H9 (cell line): ENCODE results near the gene SETD3. TPM values are rescaled to one million over a fixed set of nuclear protein-coding genes. Genes with fewer than 3 reads are reported as not detected.

ENCODE experiments used
- DNase-seq: peaks from one replicate; pipeline ENCODE4 v3.0.0-alpha.2; 2017
- H2AFZ ChIP-seq: one replicate; pipeline ENCODE4 v1.6.1; 2013; ENCODE audit warnings: mild to moderate bottlenecking, low read length, control low read depth, moderate library complexity
- H2AK5ac ChIP-seq: 2 replicates; pipeline ENCODE4 v1.6.1; 2013; ENCODE audit warnings: low read length, control low read depth, mixed read lengths; ENCODE audit not compliant: insufficient read length
- H2BK120ac ChIP-seq: one replicate; pipeline ENCODE4 v1.6.1; 2013; ENCODE audit warnings: low read depth, mild to moderate bottlenecking, low read length, control low read depth, inconsistent platforms; ENCODE audit not compliant: poor library complexity, severe bottlenecking
- H2BK12ac ChIP-seq: 2 replicates; pipeline ENCODE4 v1.6.1; 2013; ENCODE audit warnings: low read length, control low read depth, mixed read lengths, low read depth; ENCODE audit not compliant: insufficient read length
- H2BK15ac ChIP-seq: 2 replicates; pipeline ENCODE4 v1.6.1; 2013; ENCODE audit warnings: low read depth, low read length, control low read depth
- H2BK20ac ChIP-seq: one replicate; pipeline ENCODE4 v1.6.1; 2013; ENCODE audit warnings: low read depth, mild to moderate bottlenecking, low read length, control low read depth, inconsistent platforms; ENCODE audit not compliant: poor library complexity, severe bottlenecking
- H2BK5ac ChIP-seq: 2 replicates; pipeline ENCODE4 v1.6.1; 2013; ENCODE audit warnings: low read length, control low read depth, mixed read lengths; ENCODE audit not compliant: insufficient read length
- H3K14ac ChIP-seq: 2 replicates; pipeline ENCODE4 v1.6.1; 2013; ENCODE audit warnings: low read length, control low read depth; ENCODE audit not compliant: insufficient read depth
- H3K18ac ChIP-seq: 2 replicates; pipeline ENCODE4 v1.6.1; 2013; ENCODE audit warnings: low read depth, mild to moderate bottlenecking, mixed read lengths, low read length, control low read depth; ENCODE audit not compliant: insufficient read length
- H3K23ac ChIP-seq: 2 replicates; pipeline ENCODE4 v1.6.1; 2013; ENCODE audit warnings: low read length, control low read depth, mixed read lengths, low read depth; ENCODE audit not compliant: insufficient read length
- H3K23me2 ChIP-seq: 2 replicates; pipeline ENCODE4 v1.6.1; 2013; ENCODE audit warnings: low read depth, mild to moderate bottlenecking, mixed read lengths, low read length, control low read depth; ENCODE audit not compliant: insufficient read length, poor library complexity, severe bottlenecking
- H3K27ac ChIP-seq: 2 replicates; pipeline ENCODE4 v1.5.1; 2013; ENCODE audit warnings: low read length, control low read depth, mixed read lengths, low read depth; ENCODE audit not compliant: insufficient read length
- H3K27me3 ChIP-seq: 2 replicates; pipeline ENCODE4 v1.6.1; 2013; ENCODE audit warnings: low read length, control low read depth, inconsistent platforms; ENCODE audit not compliant: insufficient read depth
- H3K4ac ChIP-seq: 2 replicates; pipeline ENCODE4 v1.6.1; 2013; ENCODE audit warnings: low read depth, mild to moderate bottlenecking, control low read depth, inconsistent platforms, low read length, moderate library complexity
- H3K4me1 ChIP-seq: 2 replicates; pipeline ENCODE4 v1.6.1; 2013; ENCODE audit warnings: low read length, control low read depth, inconsistent platforms; ENCODE audit not compliant: insufficient read depth
- H3K4me2 ChIP-seq: 2 replicates; pipeline ENCODE4 v1.6.1; 2013; ENCODE audit warnings: low read length, control low read depth, mixed read lengths; ENCODE audit not compliant: insufficient read length, insufficient read depth
- H3K56ac ChIP-seq: 2 replicates; pipeline ENCODE4 v1.6.1; 2013; ENCODE audit warnings: low read depth, mild to moderate bottlenecking, mixed read lengths, low read length, control low read depth; ENCODE audit not compliant: insufficient read length
- H3K79me1 ChIP-seq: 2 replicates; pipeline ENCODE4 v1.6.1; 2013; ENCODE audit warnings: low read depth, mild to moderate bottlenecking, moderate library complexity, low read length, control low read depth, inconsistent platforms; ENCODE audit not compliant: insufficient read depth, poor library complexity, severe bottlenecking
- H3K79me2 ChIP-seq: 2 replicates; pipeline ENCODE4 v1.6.1; 2013; ENCODE audit warnings: low read length, control low read depth, inconsistent platforms; ENCODE audit not compliant: insufficient read depth
- H3K9ac ChIP-seq: 2 replicates; pipeline ENCODE4 v1.6.1; 2013; ENCODE audit warnings: low read length, control low read depth, mixed read lengths; ENCODE audit not compliant: insufficient read length; ENCODE audit errors: extremely low read depth
- H3K9me3 ChIP-seq: one replicate; pipeline ENCODE4 v1.6.1; 2013; ENCODE audit warnings: low read depth, low read length, inconsistent platforms; ENCODE audit not compliant: control insufficient read depth
- H3T11ph ChIP-seq: one replicate; pipeline ENCODE4 v1.6.1; 2013; ENCODE audit warnings: mild to moderate bottlenecking, low read length, control low read depth, inconsistent platforms
- H4K20me1 ChIP-seq: one replicate; pipeline ENCODE4 v1.6.1; 2013; ENCODE audit not compliant: control insufficient read depth, insufficient read length, insufficient read depth
- H4K5ac ChIP-seq: 2 replicates; pipeline ENCODE4 v1.6.1; 2013; ENCODE audit warnings: low read depth, mild to moderate bottlenecking, mixed read lengths, low read length, control low read depth; ENCODE audit not compliant: insufficient read length
- H4K8ac ChIP-seq: replicated peaks from 2 replicates; pipeline ENCODE4 v1.6.1; 2013; ENCODE audit warnings: low read length, control low read depth, mixed read lengths, low read depth; ENCODE audit not compliant: insufficient read length
- H4K91ac ChIP-seq: 2 replicates; pipeline ENCODE4 v1.6.1; 2013; ENCODE audit warnings: low read depth, mild to moderate bottlenecking, moderate library complexity, mixed read lengths, low read length, control low read depth; ENCODE audit not compliant: insufficient read length
- H3K27ac Mint-ChIP-seq, 3 experiments: 2 replicates in 2 of 3; 3 replicates in 1 of 3; pipeline ENCODE4 v1.8.0; 2020 to 2021; ENCODE audit warnings: mixed read lengths in 3 of 3, mild to moderate bottlenecking in 1 of 3, moderate library complexity in 1 of 3
- H3K27me3 Mint-ChIP-seq: 2 replicates; pipeline ENCODE4 v1.8.0; 2021; ENCODE audit warnings: low read depth, mild to moderate bottlenecking, moderate library complexity, mixed read lengths
- H3K36me3 Mint-ChIP-seq, 3 experiments: 2 replicates in 2 of 3; 3 replicates in 1 of 3; pipeline ENCODE4 v1.8.0; 2020 to 2021; ENCODE audit warnings: low read depth in 3 of 3, mixed read lengths in 3 of 3; ENCODE audit not compliant: insufficient read depth in 1 of 3
- H3K4me1 Mint-ChIP-seq, 2 experiments: 2 replicates each; pipeline ENCODE4 v1.8.0; 2020; ENCODE audit warnings: mixed read lengths in 2 of 2
- H3K4me3 Mint-ChIP-seq, 2 experiments: 2 replicates in 1 of 2; 3 replicates in 1 of 2; pipeline ENCODE4 v1.8.0; 2020 to 2021; ENCODE audit warnings: mild to moderate bottlenecking in 2 of 2, mixed read lengths in 2 of 2, moderate library complexity in 1 of 2
- H3K9me3 Mint-ChIP-seq, 2 experiments: 2 replicates in 1 of 2; 3 replicates in 1 of 2; pipeline ENCODE4 v1.8.0; 2020; ENCODE audit warnings: mild to moderate bottlenecking in 2 of 2, mixed read lengths in 2 of 2, moderate library complexity in 1 of 2
- WGBS: extraction: QIAGEN DNeasy Blood & Tissue Kit; methylation state at CpG from one replicate; pipeline ENCODE4 v1.1.7; 2013; ENCODE audit warnings: missing lambda C conversion rate, low lambda C conversion rate, mixed read lengths; ENCODE audit not compliant: insufficient read length; ENCODE audit errors: extremely low coverage; 5-methylcytosine and 5-hydroxymethylcytosine counted together
- total RNA-seq: library from RNA; stranded (reverse); gene quantifications from 2 replicates; pipeline ENCODE4 v1.2.1, GENCODE V29; 2021
- TF ChIP-seq, protein P1 (sequence below): fragments of 200-600 bp; sonication (generic); conservative IDR thresholded peaks from 3 replicates; pipeline ENCODE4 v1.8.0; 2021; ENCODE audit warnings: antibody characterized with exemption, mild to moderate bottlenecking

SETD3 gene
- total RNA-seq, 1 experiment from 2014 or later: 56.7 TPM

GRCh38 chr14:99435327-99435726, 45.3 kb downstream of the SETD3 start:
- H3K4me2 ChIP-seq: no peak overlapping the region
- H3K56ac ChIP-seq: no peak overlapping the region
- no peak overlapping the region for H2BK5ac ChIP-seq
- H3K9ac ChIP-seq: no peak overlapping the region
- TF ChIP-seq, protein P1, sequence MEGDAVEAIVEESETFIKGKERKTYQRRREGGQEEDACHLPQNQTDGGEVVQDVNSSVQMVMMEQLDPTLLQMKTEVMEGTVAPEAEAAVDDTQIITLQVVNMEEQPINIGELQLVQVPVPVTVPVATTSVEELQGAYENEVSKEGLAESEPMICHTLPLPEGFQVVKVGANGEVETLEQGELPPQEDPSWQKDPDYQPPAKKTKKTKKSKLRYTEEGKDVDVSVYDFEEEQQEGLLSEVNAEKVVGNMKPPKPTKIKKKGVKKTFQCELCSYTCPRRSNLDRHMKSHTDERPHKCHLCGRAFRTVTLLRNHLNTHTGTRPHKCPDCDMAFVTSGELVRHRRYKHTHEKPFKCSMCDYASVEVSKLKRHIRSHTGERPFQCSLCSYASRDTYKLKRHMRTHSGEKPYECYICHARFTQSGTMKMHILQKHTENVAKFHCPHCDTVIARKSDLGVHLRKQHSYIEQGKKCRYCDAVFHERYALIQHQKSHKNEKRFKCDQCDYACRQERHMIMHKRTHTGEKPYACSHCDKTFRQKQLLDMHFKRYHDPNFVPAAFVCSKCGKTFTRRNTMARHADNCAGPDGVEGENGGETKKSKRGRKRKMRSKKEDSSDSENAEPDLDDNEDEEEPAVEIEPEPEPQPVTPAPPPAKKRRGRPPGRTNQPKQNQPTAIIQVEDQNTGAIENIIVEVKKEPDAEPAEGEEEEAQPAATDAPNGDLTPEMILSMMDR: no peak
- H4K20me1 ChIP-seq: no peaks in the 10 kb centered on the region
- H2BK15ac ChIP-seq: no peak overlapping the region
- H3K4me1 Mint-ChIP-seq: peaks cover 5 to 10% of the 10 kb centered on the region in 2 experiments; a peak in 3 of 4 replicates
- no peak overlapping the region for H4K91ac ChIP-seq
- no CpG with 5 or more reads among the region's 4 CpGs for WGBS
- H3K23me2 ChIP-seq: no peaks in the 10 kb centered on the region
- no peak overlapping the region for H2BK12ac ChIP-seq
- no peak overlapping the region for H4K5ac ChIP-seq
- no peak overlapping the region for H2BK120ac ChIP-seq
- H2AK5ac ChIP-seq: no peak overlapping the region
- H3K27me3 ChIP-seq: no peaks in the 10 kb centered on the region
- H3K18ac ChIP-seq: no peak overlapping the region
- H3K14ac ChIP-seq: no peak overlapping the region
- H3K27me3 Mint-ChIP-seq: no peaks in the 10 kb centered on the region
- no peak overlapping the region for H2AFZ ChIP-seq
- H3K9me3 ChIP-seq: no peaks in the 10 kb centered on the region
- no peaks in the 10 kb centered on the region for H3K4me1 ChIP-seq
- H3K27ac ChIP-seq: no peak overlapping the region
- no peak for DNase-seq
- no peak overlapping the region for H3K4me3 Mint-ChIP-seq
- H3K4ac ChIP-seq: no peak overlapping the region
- H3T11ph ChIP-seq: no peak overlapping the region
- peaks cover 10 to 42% (median 23%) of the 10 kb centered on the region in 3 experiments for H3K36me3 Mint-ChIP-seq
- no peak overlapping the region for H4K8ac ChIP-seq
- H3K23ac ChIP-seq: no peak overlapping the region
- no peaks in the 10 kb centered on the region for H3K9me3 Mint-ChIP-seq
- peak overlapping the region in 1 of 3 experiments; percentile 44; a peak in 1 of 7 replicates for H3K27ac Mint-ChIP-seq
- no peaks in the 10 kb centered on the region for H3K79me2 ChIP-seq
- no peak overlapping the region for H2BK20ac ChIP-seq
- H3K79me1 ChIP-seq: no peaks in the 10 kb centered on the region
